Right atrium auricular region (tissue), 2 donors: ENCODE data around the gene NTNG2. TPM values are rescaled to one million over a fixed set of nuclear protein-coding genes. Genes with fewer than 3 reads are reported as not detected.
A peak's percentile ranks its signal among the peaks of the same experiment; 100 is the strongest.

Source experiments
- DNase-seq: peaks from one replicate; pipeline ENCODE4 v3.0.0-alpha.2; 2019; ENCODE audit warnings: low spot score
- H3K27ac ChIP-seq, 2 donors: fragments of 200-600 bp; sonication (generic); 1 replicate in 1 of 2; 2 replicates in 1 of 2; pipeline ENCODE4 v1.5.1; 2016 to 2019
- H3K27me3 ChIP-seq, 2 donors: fragments of 200-600 bp; sonication (generic); one replicate each; pipeline versions ENCODE4 v1.5.1 to v1.6.0; 2017 to 2019
- H3K36me3 ChIP-seq: fragments of 200-600 bp; sonication (generic); one replicate; pipeline ENCODE4 v1.5.1; 2016
- H3K4me1 ChIP-seq, 2 donors: fragments of 200-600 bp; sonication (generic); one replicate each; pipeline versions ENCODE4 v1.5.1 to v1.6.0; 2017 to 2019
- H3K4me3 ChIP-seq, 2 donors: fragments of 200-600 bp; sonication (generic); 1 replicate in 1 of 2; 2 replicates in 1 of 2; pipeline ENCODE4 v1.5.1; 2017 to 2019; ENCODE audit warnings: mild to moderate bottlenecking in 1 of 2, moderate library complexity in 1 of 2
- H3K9me3 ChIP-seq, 2 donors: fragments of 200-600 bp; sonication (generic); one replicate each; pipeline ENCODE4 v1.5.1; 2019
- CTCF ChIP-seq, 2 donors: fragments of 200-600 bp; sonication (generic); IDR thresholded peaks; one replicate each; pipeline ENCODE4 v1.5.1; 2019; ENCODE audit warnings: antibody characterized with exemption in 2 of 2
- total RNA-seq, 2 donors: library from RNA; depleted of rRNA; stranded (reverse); fragments of >200 nt; gene quantifications; one replicate each; pipeline ENCODE4 v1.1.0, GENCODE V29; 2016

The NTNG2 gene
- total RNA-seq, 2 donors from 2014 or later, result 5.2 to 16.9 TPM

GRCh38 chr9:132163876-132164603, 2.2 kb downstream of the NTNG2 start:
- Histone ChIP-seq H3K27ac (peak overlapping the region; percentile 42 to 72), H3K4me3 (peak overlapping the region in 1 of 2 donors; percentile 69), H3K9me3 (no peaks in the 10 kb centered on the region), H3K4me1 (peaks cover 0 to 31% of the 10 kb centered on the region in 2 donors), H3K27me3 (peaks cover 0 to 5% of the 10 kb centered on the region in 2 donors), H3K36me3 (no peaks in the 10 kb centered on the region)
- TF ChIP-seq CTCF (IDR thresholded peaks at IDR 0.05), result no peak
- DNase-seq, result no peak

DNA sequence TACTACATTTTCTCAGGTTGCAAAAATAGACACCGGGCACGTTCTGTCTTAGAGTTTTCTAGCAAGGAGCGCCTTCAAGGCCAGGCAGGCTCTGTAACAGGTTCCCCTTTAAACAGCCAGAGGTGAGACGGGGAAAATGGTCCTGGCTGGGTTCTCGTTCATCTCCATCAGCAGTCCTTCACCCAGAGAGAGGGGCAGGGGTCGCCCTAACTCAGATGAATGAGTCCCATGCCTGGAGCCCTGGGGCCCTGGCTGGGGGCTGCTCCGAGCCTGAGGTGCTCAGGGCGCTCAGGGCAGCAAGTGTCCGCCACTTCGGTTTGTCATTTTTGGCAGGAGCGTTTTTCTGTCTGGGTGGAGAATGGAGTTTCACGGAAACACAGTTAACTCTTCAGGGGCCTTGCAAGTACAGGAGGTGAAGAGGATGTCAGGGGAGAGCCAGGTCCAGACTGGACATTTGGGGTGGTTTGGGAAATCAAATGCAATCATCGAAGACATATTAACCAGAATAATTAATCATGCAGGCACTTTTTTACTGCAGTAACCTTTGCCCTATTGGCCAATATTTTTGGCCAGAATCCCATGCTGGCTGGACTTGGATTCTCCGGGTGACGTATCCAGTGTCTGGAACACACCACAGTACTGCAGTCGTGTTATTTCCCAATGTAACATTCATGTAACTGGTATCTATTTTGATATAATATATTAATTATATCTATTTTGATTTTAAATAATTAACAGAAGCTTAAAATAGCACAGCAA, 2.9 kb downstream of the NTNG2 start:
- Histone ChIP-seq H3K4me1 (peaks cover 0 to 31% of the 10 kb centered on the region in 2 donors), H3K4me3 (peak overlapping the region in 1 of 2 donors; percentile 14), H3K9me3 (no peaks in the 10 kb centered on the region), H3K27me3 (peaks cover 0 to 5% of the 10 kb centered on the region in 2 donors), H3K27ac (peak overlapping the region; percentile 27 to 72), H3K36me3 (no peaks in the 10 kb centered on the region)
- peak; percentile 81 for DNase-seq
- TF ChIP-seq CTCF (IDR thresholded peaks at IDR 0.05), result no peak

- H3K4me1 ChIP-seq, result peaks cover 0 to 23% of the 10 kb centered on the region in 2 donors
- no peaks in the 10 kb centered on the region for H3K9me3 ChIP-seq
- DNase-seq, result no peak
- H3K4me3 ChIP-seq, result no peak overlapping the region
- no peak overlapping the region for H3K27ac ChIP-seq
- no peaks in the 10 kb centered on the region for H3K36me3 ChIP-seq
- no peak for TF ChIP-seq CTCF (IDR thresholded peaks at IDR 0.05)
- H3K27me3 ChIP-seq, result peaks cover 0 to 5% of the 10 kb centered on the region in 2 donors
These were observed 4.7 kb downstream of the NTNG2 start for GRCh38 chr9:132166599-132166998.

- peaks cover 0 to 5% of the 10 kb centered on the region in 2 donors for H3K27me3 ChIP-seq
- DNase-seq, result no peak
- no peak overlapping the region for H3K4me3 ChIP-seq
- no peak overlapping the region for H3K27ac ChIP-seq
- no peak for TF ChIP-seq CTCF (IDR thresholded peaks at IDR 0.05)
- H3K9me3 ChIP-seq, result no peaks in the 10 kb centered on the region
- H3K4me1 ChIP-seq, result peaks cover 0 to 23% of the 10 kb centered on the region in 2 donors
- H3K36me3 ChIP-seq, result no peaks in the 10 kb centered on the region
These were observed 5.3 kb downstream of the NTNG2 start for GRCh38 chr9:132167192-132167591.

DNA sequence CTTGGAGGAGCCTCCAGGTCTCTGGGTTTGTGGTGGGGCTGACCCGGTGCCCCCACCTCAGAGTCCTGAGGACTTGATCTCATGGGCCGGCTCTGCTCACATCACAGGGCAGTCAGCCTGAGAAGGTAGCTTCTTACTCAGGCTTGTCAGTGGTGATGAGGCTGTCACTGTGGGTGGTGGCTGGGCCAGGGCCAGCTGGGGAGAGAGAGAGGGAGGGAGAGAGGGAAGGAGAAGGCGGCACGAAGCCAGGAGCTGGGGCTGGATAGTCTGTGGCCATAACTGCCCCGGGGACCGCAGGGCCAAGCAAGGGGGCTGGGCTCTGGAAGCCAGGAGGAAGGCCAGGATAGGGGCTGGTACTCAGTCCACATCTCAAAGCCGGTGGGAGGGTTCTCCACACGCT, 6.5 kb downstream of the NTNG2 start:
- Histone ChIP-seq H3K36me3 (no peaks in the 10 kb centered on the region), H3K27ac (peak overlapping the region; percentile 46 to 68), H3K4me1 (peaks cover 0 to 14% of the 10 kb centered on the region in 2 donors), H3K27me3 (no peaks in the 10 kb centered on the region), H3K9me3 (no peaks in the 10 kb centered on the region), H3K4me3 (no peak overlapping the region)
- TF ChIP-seq CTCF (IDR thresholded peaks at IDR 0.05), result no peak
- peak; percentile 72 for DNase-seq
